ENCODE measurements around the gene GPR61. TPM values are rescaled to one million over a fixed set of nuclear protein-coding genes. Genes with fewer than 3 reads are reported as not detected.

The GPR61 gene
- 0.11 TPM for polyA plus RNA-seq (2013, experiment 1 of 2)
- polyA plus RNA-seq (2013, experiment 2 of 2) = not detected

GRCh38 chr1:109539676-109540075, at the start of gene GPR61:
GPR61 (plus strand) TSS chr1:109539872; CDS start chr1:109543023, 3,151 bp downstream.
- WGBS, 2 experiments (ENCODE audit: insufficient coverage in 2 of 2) = 37 to 47% methylated on average over 5 to 7 of the region's 7 CpGs
- H3K36me3 ChIP-seq (ENCODE audit: control insufficient read depth, insufficient read depth, low read length) = no peaks in the 10 kb centered on the region
- H3K27ac ChIP-seq (ENCODE audit: low read depth, low read length, severe bottlenecking) = no peak within 1 kb of the TSS
- no peaks in the 10 kb centered on the region for H3K4me1 ChIP-seq (ENCODE audit: control insufficient read depth, insufficient read depth, low read length, poor library complexity, severe bottlenecking)
- H3K9me3 ChIP-seq (ENCODE audit: control insufficient read depth, low read length) = no peaks in the 10 kb centered on the region
- no peak within 1 kb of the TSS for H3K4me3 ChIP-seq (ENCODE audit: extremely low read depth, insufficient read depth, low read length, poor library complexity, severe bottlenecking)

GRCh38 chr1:109490029-109490933, 49.4 kb upstream of the GPR61 start:
- Histone ChIP-seq H3K9me3 (ENCODE audit: control insufficient read depth, low read length) (no peaks in the 10 kb centered on the region), H3K4me3 (ENCODE audit: extremely low read depth, insufficient read depth, low read length, poor library complexity, severe bottlenecking) (no peak overlapping the region), H3K4me1 (ENCODE audit: control insufficient read depth, insufficient read depth, low read length, poor library complexity, severe bottlenecking) (peaks cover 11% of the 10 kb centered on the region), H3K36me3 (ENCODE audit: control insufficient read depth, insufficient read depth, low read length) (peaks cover 61% of the 10 kb centered on the region), H3K27ac (ENCODE audit: low read depth, low read length, severe bottlenecking) (no peak overlapping the region)
- WGBS, 2 experiments (ENCODE audit: insufficient coverage in 2 of 2) = 93 to 94% methylated on average over 7 to 9 of the region's 11 CpGs

- no peak overlapping the region for H3K27ac ChIP-seq (ENCODE audit: low read depth, low read length, severe bottlenecking)
- H3K9me3 ChIP-seq (ENCODE audit: control insufficient read depth, low read length) = no peaks in the 10 kb centered on the region
- WGBS, 2 experiments (ENCODE audit: insufficient coverage in 2 of 2) = 88 to 95% methylated on average over 11 of the region's 11 CpGs
- peaks cover 62% of the 10 kb centered on the region for H3K36me3 ChIP-seq (ENCODE audit: control insufficient read depth, insufficient read depth, low read length)
- H3K4me3 ChIP-seq (ENCODE audit: extremely low read depth, insufficient read depth, low read length, poor library complexity, severe bottlenecking) = no peak overlapping the region
- H3K4me1 ChIP-seq (ENCODE audit: control insufficient read depth, insufficient read depth, low read length, poor library complexity, severe bottlenecking) = peaks cover 9% of the 10 kb centered on the region
Measured at GRCh38 chr1:109490934-109491302, 48.8 kb upstream of the GPR61 start.

- 93 to 97% methylated on average over 7 to 8 of the region's 8 CpGs for WGBS, 2 experiments (ENCODE audit: insufficient coverage in 2 of 2)
- H3K4me1 ChIP-seq (ENCODE audit: control insufficient read depth, insufficient read depth, low read length, poor library complexity, severe bottlenecking) = peaks cover 9% of the 10 kb centered on the region
- no peak overlapping the region for H3K4me3 ChIP-seq (ENCODE audit: extremely low read depth, insufficient read depth, low read length, poor library complexity, severe bottlenecking)
- H3K9me3 ChIP-seq (ENCODE audit: control insufficient read depth, low read length) = no peaks in the 10 kb centered on the region
- peaks cover 62% of the 10 kb centered on the region for H3K36me3 ChIP-seq (ENCODE audit: control insufficient read depth, insufficient read depth, low read length)
- H3K27ac ChIP-seq (ENCODE audit: low read depth, low read length, severe bottlenecking) = no peak overlapping the region
Measured at GRCh38 chr1:109491372-109491771, 48.3 kb upstream of the GPR61 start.

GRCh38 chr1:109492779-109493178, 46.9 kb upstream of the GPR61 start:
- Histone ChIP-seq H3K4me3 (ENCODE audit: extremely low read depth, insufficient read depth, low read length, poor library complexity, severe bottlenecking) (no peak overlapping the region), H3K4me1 (ENCODE audit: control insufficient read depth, insufficient read depth, low read length, poor library complexity, severe bottlenecking) (peaks cover 9% of the 10 kb centered on the region), H3K27ac (ENCODE audit: low read depth, low read length, severe bottlenecking) (no peak overlapping the region), H3K9me3 (ENCODE audit: control insufficient read depth, low read length) (no peaks in the 10 kb centered on the region), H3K36me3 (ENCODE audit: control insufficient read depth, insufficient read depth, low read length) (peaks cover 53% of the 10 kb centered on the region)
- 83 to 93% methylated on average over 4 of the region's 4 CpGs for WGBS, 2 experiments (ENCODE audit: insufficient coverage in 2 of 2)

- H3K27ac ChIP-seq (ENCODE audit: low read depth, low read length, severe bottlenecking) = no peak overlapping the region
- H3K36me3 ChIP-seq (ENCODE audit: control insufficient read depth, insufficient read depth, low read length) = peaks cover 49% of the 10 kb centered on the region
- peaks cover 9% of the 10 kb centered on the region for H3K4me1 ChIP-seq (ENCODE audit: control insufficient read depth, insufficient read depth, low read length, poor library complexity, severe bottlenecking)
- no peaks in the 10 kb centered on the region for H3K9me3 ChIP-seq (ENCODE audit: control insufficient read depth, low read length)
- H3K4me3 ChIP-seq (ENCODE audit: extremely low read depth, insufficient read depth, low read length, poor library complexity, severe bottlenecking) = no peak overlapping the region
- WGBS, 2 experiments (ENCODE audit: insufficient coverage in 2 of 2) = 92 to 97% methylated on average over 4 of the region's 4 CpGs
Measured at GRCh38 chr1:109493227-109493626, 46.4 kb upstream of the GPR61 start.

- Histone ChIP-seq H3K27ac (ENCODE audit: low read depth, low read length, severe bottlenecking) (peak within 1 kb of the TSS; percentile 41), H3K4me1 (ENCODE audit: control insufficient read depth, insufficient read depth, low read length, poor library complexity, severe bottlenecking) (peaks cover 12% of the 10 kb centered on the region), H3K4me3 (ENCODE audit: extremely low read depth, insufficient read depth, low read length, poor library complexity, severe bottlenecking) (peak within 1 kb of the TSS; percentile 87), H3K9me3 (ENCODE audit: control insufficient read depth, low read length) (no peaks in the 10 kb centered on the region), H3K36me3 (ENCODE audit: control insufficient read depth, insufficient read depth, low read length) (peaks cover 41% of the 10 kb centered on the region)
- WGBS, 2 experiments (ENCODE audit: insufficient coverage in 2 of 2) = 1% methylated on average over 22 to 37 of the region's 44 CpGs
Measured at GRCh38 chr1:109493805-109494539, 45.7 kb upstream of the GPR61 start, which contains the start of gene CYB561D1. CYB561D1 (plus strand) TSS chr1:109494094; CDS start chr1:109494140, 46 bp downstream.

- H3K4me1 ChIP-seq (ENCODE audit: control insufficient read depth, insufficient read depth, low read length, poor library complexity, severe bottlenecking) = peaks cover 27% of the 10 kb centered on the region
- no peaks in the 10 kb centered on the region for H3K9me3 ChIP-seq (ENCODE audit: control insufficient read depth, low read length)
- WGBS, 2 experiments (ENCODE audit: insufficient coverage in 2 of 2) = 93 to 100% methylated on average over 7 of the region's 7 CpGs
- H3K4me3 ChIP-seq (ENCODE audit: extremely low read depth, insufficient read depth, low read length, poor library complexity, severe bottlenecking) = no peak overlapping the region
- H3K27ac ChIP-seq (ENCODE audit: low read depth, low read length, severe bottlenecking) = no peak overlapping the region
- H3K36me3 ChIP-seq (ENCODE audit: control insufficient read depth, insufficient read depth, low read length) = peaks cover 30% of the 10 kb centered on the region
Measured at GRCh38 chr1:109495738-109496137, 43.9 kb upstream of the GPR61 start.

GRCh38 chr1:109497449-109498160, 42.1 kb upstream of the GPR61 start:
- peaks cover 44% of the 10 kb centered on the region for H3K4me1 ChIP-seq (ENCODE audit: control insufficient read depth, insufficient read depth, low read length, poor library complexity, severe bottlenecking)
- 50 to 64% methylated on average over 2 to 5 of the region's 9 CpGs for WGBS, 2 experiments (ENCODE audit: insufficient coverage in 2 of 2)
- no peak overlapping the region for H3K27ac ChIP-seq (ENCODE audit: low read depth, low read length, severe bottlenecking)

GRCh38 chr1:109498161-109498801, 41.4 kb upstream of the GPR61 start:
- Histone ChIP-seq H3K4me1 (ENCODE audit: control insufficient read depth, insufficient read depth, low read length, poor library complexity, severe bottlenecking) (peaks cover 43% of the 10 kb centered on the region), H3K9me3 (ENCODE audit: control insufficient read depth, low read length) (no peaks in the 10 kb centered on the region), H3K27ac (ENCODE audit: low read depth, low read length, severe bottlenecking) (no peak overlapping the region), H3K36me3 (ENCODE audit: control insufficient read depth, insufficient read depth, low read length) (peaks cover 13% of the 10 kb centered on the region), H3K4me3 (ENCODE audit: extremely low read depth, insufficient read depth, low read length, poor library complexity, severe bottlenecking) (no peak overlapping the region)
- WGBS, 2 experiments (ENCODE audit: insufficient coverage in 2 of 2) = 71 to 90% methylated on average over 5 to 11 of the region's 12 CpGs

More at GRCh38 chr1:109497449-109498160, 42.1 kb upstream of the GPR61 start:
- Histone ChIP-seq H3K4me3 (ENCODE audit: extremely low read depth, insufficient read depth, low read length, poor library complexity, severe bottlenecking) (no peak overlapping the region), H3K36me3 (ENCODE audit: control insufficient read depth, insufficient read depth, low read length) (peaks cover 18% of the 10 kb centered on the region), H3K9me3 (ENCODE audit: control insufficient read depth, low read length) (no peaks in the 10 kb centered on the region)
